Activated B cell treated with CpG ODN at 0.5 μM for 24 hours (primary cell): ENCODE data around the gene GBA2. TPM values are rescaled to one million over a fixed set of nuclear protein-coding genes. Genes with fewer than 3 reads are reported as not detected.

Source experiments
- ATAC-seq: fragments of 200-7000 bp; cut with Tn5 transposase; one replicate; pipeline ENCODE4 v1.10.0; 2021; ENCODE audit warnings: low read depth, mild to moderate bottlenecking, moderate library complexity
- CTCF ChIA-PET: fragments of 350-600 bp; sonication (Branson Sonifier 250); formaldehyde crosslinking; loops from one replicate; lab custom pipeline; 2021; ENCODE audit warnings: antibody characterized with exemption; lab: Charles Lee
- POLR2A ChIA-PET: fragments of 350-600 bp; sonication (Branson Sonifier 250); formaldehyde crosslinking; loops from one replicate; lab custom pipeline; 2021; ENCODE audit warnings: antibody characterized with exemption; lab: Charles Lee
- DNase-seq: peaks from one replicate; pipeline ENCODE4 v3.0.0; 2022
- H3K27ac Mint-ChIP-seq: one replicate; pipeline ENCODE4 v1.8.0; 2020; ENCODE audit warnings: mixed read lengths
- H3K27me3 Mint-ChIP-seq: one replicate; pipeline ENCODE4 v1.8.0; 2021; ENCODE audit warnings: mixed read lengths
- H3K36me3 Mint-ChIP-seq: one replicate; pipeline ENCODE4 v1.8.0; 2021; ENCODE audit warnings: low read depth, mixed read lengths
- H3K4me1 Mint-ChIP-seq: one replicate; pipeline ENCODE4 v1.8.0; 2021; ENCODE audit warnings: mixed read lengths
- H3K4me3 Mint-ChIP-seq: one replicate; pipeline ENCODE4 v1.8.0; 2020; ENCODE audit warnings: mild to moderate bottlenecking, mixed read lengths
- H3K9me3 Mint-ChIP-seq: one replicate; pipeline ENCODE4 v1.8.0; 2020; ENCODE audit warnings: mixed read lengths
- intact Hi-C: fragments of 100-400 bp; cut with micrococcal nuclease; formaldehyde crosslinking; loops from one replicate; pipeline ENCODE4 v1.15.1; 2024
- total RNA-seq: library from RNA; stranded (reverse); gene quantifications from 2 replicates; pipeline ENCODE4 v1.2.3, GENCODE V29; 2022
- TF ChIP-seq, protein P1 (sequence below): fragments of 200-600 bp; IDR thresholded peaks from one replicate; pipeline ENCODE4 v1.8.0; 2022; ENCODE audit warnings: antibody characterized with exemption, mild to moderate bottlenecking

GBA2 gene
- total RNA-seq, 1 donor from 2014 or later = 104 TPM

DNA sequence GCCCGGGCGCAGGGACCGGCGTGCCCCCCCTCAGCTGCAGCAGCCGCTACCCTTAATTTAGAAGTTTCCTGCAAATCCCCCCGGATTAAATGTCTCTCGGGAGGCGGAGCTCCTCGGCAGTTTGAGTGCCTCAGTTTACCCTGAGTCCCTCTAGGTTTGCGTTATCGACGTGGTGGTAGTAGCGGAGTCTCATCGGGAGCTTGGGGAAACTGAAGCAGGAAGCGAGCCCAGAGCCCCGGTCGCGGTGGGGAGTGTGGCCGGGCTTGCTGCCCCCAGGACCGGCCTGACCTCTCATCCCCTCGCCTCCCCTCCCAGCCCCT is 58.8 kb downstream of the GBA2 start:
- Mint-ChIP-seq H3K9me3 (no peaks in the 10 kb centered on the region), H3K27me3 (no peaks in the 10 kb centered on the region), H3K4me3 (peak overlapping the region; percentile 86), H3K36me3 (peaks cover 2% of the 10 kb centered on the region), H3K4me1 (peaks cover 12% of the 10 kb centered on the region), H3K27ac (no peak overlapping the region)
- intact Hi-C loops = loop anchor here (1.0 kb wide), 1 partner anchor 25 kb away; the partner anchor contains the start of gene ARHGEF39
- ATAC-seq (peak; percentile 21), DNase-seq (no peak)
- TF ChIP-seq, protein P1, sequence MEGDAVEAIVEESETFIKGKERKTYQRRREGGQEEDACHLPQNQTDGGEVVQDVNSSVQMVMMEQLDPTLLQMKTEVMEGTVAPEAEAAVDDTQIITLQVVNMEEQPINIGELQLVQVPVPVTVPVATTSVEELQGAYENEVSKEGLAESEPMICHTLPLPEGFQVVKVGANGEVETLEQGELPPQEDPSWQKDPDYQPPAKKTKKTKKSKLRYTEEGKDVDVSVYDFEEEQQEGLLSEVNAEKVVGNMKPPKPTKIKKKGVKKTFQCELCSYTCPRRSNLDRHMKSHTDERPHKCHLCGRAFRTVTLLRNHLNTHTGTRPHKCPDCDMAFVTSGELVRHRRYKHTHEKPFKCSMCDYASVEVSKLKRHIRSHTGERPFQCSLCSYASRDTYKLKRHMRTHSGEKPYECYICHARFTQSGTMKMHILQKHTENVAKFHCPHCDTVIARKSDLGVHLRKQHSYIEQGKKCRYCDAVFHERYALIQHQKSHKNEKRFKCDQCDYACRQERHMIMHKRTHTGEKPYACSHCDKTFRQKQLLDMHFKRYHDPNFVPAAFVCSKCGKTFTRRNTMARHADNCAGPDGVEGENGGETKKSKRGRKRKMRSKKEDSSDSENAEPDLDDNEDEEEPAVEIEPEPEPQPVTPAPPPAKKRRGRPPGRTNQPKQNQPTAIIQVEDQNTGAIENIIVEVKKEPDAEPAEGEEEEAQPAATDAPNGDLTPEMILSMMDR = no peak
- ChIA-PET POLR2A (interaction anchor here (0.6 to 1.6 kb wide), 10 partner anchors 14 to 707 kb away, joined by 3 to 6 read pairs (median 4); partner anchors contain the start of genes CCDC107, CREB3, RMRP and TLN1), CTCF (interaction anchor here (0.8 to 3.1 kb wide), 3 partner anchors 25 to 192 kb away, joined by 3 to 8 read pairs (median 4); partner anchors contain the start of gene ARHGEF39)

DNA sequence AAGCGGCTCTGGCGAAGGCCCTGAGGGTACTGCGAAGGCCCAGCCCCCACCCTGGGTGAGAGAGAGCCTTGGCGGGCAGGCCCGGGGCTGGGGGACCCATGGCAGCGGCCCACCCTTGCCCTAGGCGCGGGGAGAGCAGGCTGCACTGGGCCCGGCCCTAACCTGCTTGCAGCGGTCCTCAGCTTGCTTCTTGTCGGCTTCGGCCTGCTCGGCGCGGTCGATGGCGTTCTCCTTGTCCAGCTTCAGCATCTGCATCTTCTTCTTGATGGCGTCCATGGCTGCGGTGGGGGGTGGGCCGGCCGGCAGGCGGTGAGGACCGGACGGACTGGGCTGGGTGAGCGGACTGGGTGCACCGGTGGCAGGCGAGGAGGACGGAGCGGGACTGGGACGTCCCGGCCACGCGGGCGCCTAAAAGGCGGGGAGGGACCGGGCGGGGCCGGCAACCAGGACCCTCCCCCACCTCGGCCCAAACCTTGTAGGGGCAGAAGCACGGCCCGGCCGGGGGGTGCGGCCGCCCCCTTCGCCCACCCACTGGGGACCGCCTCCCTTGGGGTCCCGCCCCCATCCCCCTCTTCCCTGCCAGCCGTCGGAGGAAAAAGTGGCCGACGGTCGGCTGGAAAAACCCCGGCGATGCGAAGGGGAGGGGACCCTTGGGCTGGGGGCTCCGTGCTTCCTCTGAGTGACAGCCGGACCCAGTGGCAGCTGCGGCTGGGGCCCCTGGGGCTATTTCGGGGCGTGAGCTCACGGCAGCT is 59.3 kb downstream of the GBA2 start, which contains the start of gene TPM2:
Gene TPM2 (minus strand): TSS at position 384 of the 752 bp plus-strand sequence. CDS start 108 bp downstream, at position 276.
- POLR2A ChIA-PET = interaction anchor here (0.5 to 1.6 kb wide), 8 partner anchors 15 to 67 kb away, joined by 3 to 6 read pairs (median 4); partner anchors contain the start of genes CCDC107, CREB3, RMRP and TLN1
- Mint-ChIP-seq H3K27ac (peak within 1 kb of the TSS; percentile 76), H3K4me3 (peak within 1 kb of the TSS; percentile 86), H3K4me1 (peaks cover 12% of the 10 kb centered on the region), H3K27me3 (no peaks in the 10 kb centered on the region), H3K36me3 (peaks cover 2% of the 10 kb centered on the region), H3K9me3 (no peaks in the 10 kb centered on the region)
- CTCF ChIA-PET = interaction anchor here (0.8 to 3.1 kb wide), 3 partner anchors 25 to 193 kb away, joined by 3 to 8 read pairs (median 4); partner anchors contain the start of gene ARHGEF39
- TF ChIP-seq, protein P1 = no peak
- no peak for ATAC-seq
- no peak for DNase-seq
- intact Hi-C loops = loop anchor here (1.0 kb wide), 1 partner anchor 24 kb away; the partner anchor contains the start of gene ARHGEF39

DNA sequence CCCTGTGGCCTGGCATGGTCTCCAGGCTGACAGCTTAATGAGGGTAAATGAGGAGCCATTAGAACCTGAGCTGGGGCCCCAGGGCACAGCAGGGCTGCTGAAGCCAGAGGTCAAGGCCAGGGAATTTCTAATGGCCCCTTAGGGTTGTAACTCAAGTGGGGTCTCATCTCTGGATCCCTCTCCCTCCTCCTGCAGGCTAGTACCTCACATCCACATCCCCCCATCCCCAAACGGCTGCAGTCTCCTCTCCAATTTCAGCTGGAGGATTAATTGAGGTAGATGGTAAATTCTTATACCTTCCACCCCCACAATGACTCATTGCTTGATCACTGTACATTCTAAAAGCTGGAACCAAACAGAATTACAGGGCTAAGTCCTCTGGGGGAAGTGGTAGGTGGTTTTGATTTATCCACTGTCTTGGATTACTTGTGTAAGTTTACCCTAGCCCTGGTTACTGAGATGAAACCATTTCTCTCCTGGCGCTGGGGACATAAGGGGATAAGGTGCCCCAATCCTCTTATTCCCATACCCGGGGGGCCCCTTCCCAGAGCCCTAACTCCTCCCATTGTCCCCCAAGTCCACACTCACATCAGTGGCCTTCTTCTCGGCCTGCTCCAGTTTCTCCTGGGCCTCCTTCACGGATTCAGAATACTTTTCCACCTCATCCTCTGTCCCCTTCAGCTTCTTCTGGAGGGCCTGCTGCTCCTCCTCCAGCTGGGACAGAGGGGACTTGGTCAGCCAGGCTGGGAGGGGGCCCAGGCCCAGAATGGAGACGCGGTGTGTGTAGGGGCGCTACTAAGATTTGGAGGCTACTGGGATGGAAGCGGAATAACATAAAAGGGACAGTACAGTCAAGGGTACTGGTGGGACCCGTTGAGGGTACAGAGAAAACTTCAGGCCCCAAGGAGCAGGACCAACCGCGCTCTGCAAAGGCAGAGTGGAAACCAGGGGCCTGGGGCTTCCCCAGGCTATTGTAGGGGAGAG is 60.2 kb downstream of the GBA2 start:
- no peaks in the 10 kb centered on the region for H3K9me3 Mint-ChIP-seq
- ATAC-seq (no peak), DNase-seq (no peak)
- no peak overlapping the region for H3K27ac Mint-ChIP-seq
- H3K27me3 Mint-ChIP-seq = no peaks in the 10 kb centered on the region
- CTCF ChIA-PET = interaction anchor here (1.2 to 3.6 kb wide), 2 partner anchors 7 to 30 kb away, joined by 4 to 23 read pairs; partner anchors contain the start of gene CCDC107
- peaks cover 2% of the 10 kb centered on the region for H3K36me3 Mint-ChIP-seq
- POLR2A ChIA-PET = interaction anchor here (1.0 to 1.8 kb wide), 3 partner anchors 8 to 73 kb away, joined by 3 to 4 read pairs (median 3); no protein-coding TSS in a partner anchor
- intact Hi-C loops = no loop called here
- H3K4me1 Mint-ChIP-seq = peaks cover 12% of the 10 kb centered on the region
- peak overlapping the region; percentile 67 for H3K4me3 Mint-ChIP-seq
- TF ChIP-seq, protein P1 = no peak

DNA sequence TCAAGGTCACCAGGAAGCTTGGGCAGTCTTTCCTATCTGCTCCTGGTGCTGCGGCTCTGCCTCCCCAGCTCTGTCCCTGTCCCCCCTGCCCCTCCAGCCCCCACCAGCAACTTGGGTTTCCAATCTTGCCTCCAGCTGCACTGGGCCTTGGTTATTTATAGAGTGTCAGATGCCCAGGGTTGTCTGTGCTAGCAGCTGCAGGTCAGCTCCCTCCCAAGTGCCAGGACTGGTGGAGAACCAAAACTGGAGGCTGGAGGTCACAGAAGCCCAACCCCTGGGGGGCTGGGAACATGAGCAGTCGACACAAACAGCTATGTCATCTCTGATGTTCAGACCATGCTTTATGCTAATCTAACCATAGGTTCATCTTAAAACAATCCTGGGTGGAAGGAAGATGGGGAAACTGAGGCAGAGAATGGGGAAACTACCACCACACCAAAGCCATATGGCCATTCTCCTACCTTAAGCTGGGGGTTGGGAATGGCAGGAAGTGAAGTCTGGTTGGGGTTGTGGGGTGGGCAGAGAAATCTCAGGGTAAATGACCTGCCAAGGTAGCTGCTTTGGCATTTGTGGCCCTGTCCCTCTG is 61.0 kb downstream of the GBA2 start:
- Mint-ChIP-seq H3K36me3 (peaks cover 2% of the 10 kb centered on the region), H3K27me3 (no peaks in the 10 kb centered on the region), H3K9me3 (no peaks in the 10 kb centered on the region), H3K4me1 (peaks cover 12% of the 10 kb centered on the region), H3K27ac (no peak overlapping the region), H3K4me3 (no peak overlapping the region)
- no peak for DNase-seq
- TF ChIP-seq, protein P1 = no peak
- ATAC-seq = no peak
- ChIA-PET CTCF (interaction anchor here (1.2 to 3.6 kb wide), 2 partner anchors 8 to 30 kb away, joined by 4 to 23 read pairs; partner anchors contain the start of gene CCDC107), POLR2A (interaction anchor here (1.0 to 1.8 kb wide), 3 partner anchors 9 to 72 kb away, joined by 3 to 4 read pairs (median 3); no protein-coding TSS in a partner anchor)
- intact Hi-C loops = no loop called here
